RCC 7860 (cell line): ENCODE results near the gene KRTCAP3.

ENCODE experiments used
- DNase-seq: peaks from one replicate; pipeline ENCODE4 v3.0.0-alpha.2; 2015; ENCODE audit warnings: low spot score
- FAIRE-seq: peaks from 2 replicates; lab custom pipeline; 2012; peaks lifted over from hg19 to GRCh38; lab: Jason Lieb, UNC

The KRTCAP3 gene

GRCh38 chr2:27435628-27436027 is 6.6 kb upstream of the KRTCAP3 start:
- FAIRE-seq (no peak), DNase-seq (no peak)

GRCh38 chr2:27441226-27441926 is 805 bp upstream of the KRTCAP3 start:
- DNase-seq (no peak), FAIRE-seq (no peak)

- FAIRE-seq (no peak), DNase-seq (no peak)
Measured at GRCh38 chr2:27442920-27443282, 720 bp downstream of the KRTCAP3 start.

- no peak for FAIRE-seq
- no peak for DNase-seq
Measured at GRCh38 chr2:27445155-27445554, 3.0 kb downstream of the KRTCAP3 start.

GRCh38 chr2:27445615-27446014 is 3.4 kb downstream of the KRTCAP3 start:
- FAIRE-seq (no peak), DNase-seq (no peak)

GRCh38 chr2:27446057-27446456 is 3.9 kb downstream of the KRTCAP3 start:
- no peak for FAIRE-seq

GRCh38 chr2:27448381-27448780 is 6.2 kb downstream of the KRTCAP3 start:
- DNase-seq (no peak), FAIRE-seq (no peak)

More at GRCh38 chr2:27446057-27446456, 3.9 kb downstream of the KRTCAP3 start:
- no peak for DNase-seq

GRCh38 chr2:27451095-27451494 is 8.9 kb downstream of the KRTCAP3 start:
- FAIRE-seq (no peak), DNase-seq (no peak)

GRCh38 chr2:27453968-27454367 is 11.8 kb downstream of the KRTCAP3 start:
- DNase-seq (no peak), FAIRE-seq (no peak)

- FAIRE-seq, result no peak
- no peak for DNase-seq
Measured at GRCh38 chr2:27461118-27461517, 18.9 kb downstream of the KRTCAP3 start.

- no peak for FAIRE-seq
- DNase-seq, result no peak
Measured at GRCh38 chr2:27464443-27464842, 22.3 kb downstream of the KRTCAP3 start.

- no peak for DNase-seq
- no peak for FAIRE-seq
Measured at GRCh38 chr2:27471961-27472360, 29.8 kb downstream of the KRTCAP3 start.

GRCh38 chr2:27485496-27485895 is 43.3 kb downstream of the KRTCAP3 start:
- FAIRE-seq (no peak), DNase-seq (no peak)

- no peak for DNase-seq
- FAIRE-seq, result no peak
Measured at GRCh38 chr2:27489118-27489497, 46.9 kb downstream of the KRTCAP3 start.

- DNase-seq, result peak; percentile 96
- FAIRE-seq, result peak; percentile 84
Measured at GRCh38 chr2:27489498-27490397, 47.6 kb downstream of the KRTCAP3 start, which contains the start of gene IFT172. Gene IFT172 (minus strand): TSS chr2:27489743. CDS start chr2:27489653, 90 bp downstream.

- DNase-seq, result no peak
- FAIRE-seq, result no peak
Measured at GRCh38 chr2:27492557-27492956, 50.4 kb downstream of the KRTCAP3 start.

GRCh38 chr2:27493948-27494283 is 51.7 kb downstream of the KRTCAP3 start:
- FAIRE-seq (no peak), DNase-seq (no peak)
